Activated CD8-positive, alpha-beta memory T cell treated with anti-CD3 and anti-CD28 coated beads for 48 hours (primary cell): ENCODE data around the gene ZNF740.
A peak's percentile ranks its signal among the peaks of the same experiment; 100 is the strongest.
"Not testable (repeated sequence)": the region's sequence is repeated elsewhere in the genome, so short reads cannot be mapped to it uniquely, and the experiment has no call there.

ENCODE experiments used
- DNase-seq, 3 experiments: peaks; one replicate each; pipeline ENCODE4 v3.0.0-alpha.2; 2020; ENCODE audit warnings: low read depth in 2 of 3, low spot score in 2 of 3

Gene ZNF740

GRCh38 chr12:53172352-53172751, 8.2 kb upstream of the ZNF740 start:
- DNase-seq, result no peak

DNA sequence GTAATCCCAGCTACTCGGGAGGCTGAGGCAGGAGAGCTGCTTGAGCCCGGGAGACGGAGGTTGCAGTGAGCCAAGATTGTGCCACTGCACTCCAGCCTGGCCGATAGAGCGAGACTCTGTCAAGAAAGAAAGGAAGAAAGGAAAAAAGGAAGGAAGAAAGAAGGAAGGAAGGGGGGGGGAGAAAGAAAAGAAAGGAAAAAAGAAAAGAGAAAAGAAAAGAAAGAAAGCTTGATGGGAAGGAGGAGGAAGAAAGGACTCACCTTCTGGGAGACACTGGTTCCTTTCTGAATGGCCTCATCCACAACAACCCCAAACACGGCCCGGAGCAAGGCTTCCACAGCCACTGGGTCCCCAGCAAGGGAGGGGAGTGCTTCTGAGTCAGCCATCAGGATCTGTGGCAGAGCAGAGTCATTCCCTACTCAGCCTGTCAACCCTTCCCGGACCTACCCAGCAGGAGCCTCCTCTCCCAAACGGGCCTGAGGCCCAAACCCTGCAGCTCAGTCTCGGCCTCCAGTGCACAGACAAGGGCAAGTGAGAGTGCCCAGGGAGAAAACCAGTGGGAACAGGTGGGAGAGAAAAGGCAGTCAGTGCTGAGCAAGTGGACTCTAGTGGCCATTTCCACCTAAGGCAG, 7.3 kb upstream of the ZNF740 start:
- DNase-seq, result no peak

DNA sequence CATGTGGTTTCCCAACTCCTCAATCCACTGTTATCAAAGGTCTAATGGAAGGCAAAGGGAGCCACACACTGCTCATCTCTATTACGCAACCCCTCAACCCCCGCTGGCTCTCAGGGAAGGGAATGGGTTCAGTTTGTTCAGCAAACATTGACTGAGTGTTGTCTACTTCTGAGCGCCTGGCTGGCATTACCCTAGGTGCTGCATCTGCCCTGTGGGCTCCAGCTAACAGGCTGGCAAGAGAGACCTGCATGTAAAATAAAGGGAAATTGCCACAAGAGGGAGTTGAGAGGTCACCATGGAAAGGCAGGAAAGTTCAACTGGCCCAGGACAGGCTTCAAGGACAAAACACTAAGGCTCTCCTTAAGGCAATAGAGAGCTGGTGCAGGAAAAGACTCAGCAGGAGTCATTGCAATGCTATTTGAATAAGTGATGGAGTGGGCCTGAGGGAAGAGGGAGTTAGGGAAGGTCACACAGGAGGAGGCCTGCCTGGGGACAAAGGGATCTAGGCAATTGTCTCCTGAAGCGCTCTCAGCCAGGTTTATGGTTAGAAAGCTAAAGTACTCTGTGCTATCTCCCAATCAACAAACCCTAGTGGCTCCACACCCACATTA, 5.5 kb upstream of the ZNF740 start:
- no peak for DNase-seq

DNA sequence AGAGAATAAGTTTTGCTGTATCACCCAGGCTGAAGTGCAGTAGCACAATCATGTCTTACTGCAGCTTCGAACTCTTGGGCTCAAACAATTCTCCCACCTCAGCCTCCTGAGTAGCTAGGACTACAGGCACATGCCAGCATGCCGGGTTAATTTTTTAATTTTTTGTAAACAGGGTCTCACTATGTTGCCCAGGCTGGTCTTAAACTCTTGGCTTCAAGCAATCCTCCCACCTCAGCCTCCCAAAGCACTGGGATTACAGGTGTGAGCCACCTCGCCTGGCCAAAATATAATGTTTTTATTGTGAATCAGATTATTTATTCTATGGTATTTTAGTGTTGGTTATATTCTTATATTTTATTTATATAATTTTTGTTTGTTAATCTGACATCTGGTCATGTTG, 3.8 kb upstream of the ZNF740 start:
- no peak for DNase-seq

GRCh38 chr12:53177447-53177846, 3.1 kb upstream of the ZNF740 start:
- DNase-seq, result not testable (repeated sequence)

GRCh38 chr12:53178803-53179202, 1.7 kb upstream of the ZNF740 start:
- not testable (repeated sequence) for DNase-seq

DNA sequence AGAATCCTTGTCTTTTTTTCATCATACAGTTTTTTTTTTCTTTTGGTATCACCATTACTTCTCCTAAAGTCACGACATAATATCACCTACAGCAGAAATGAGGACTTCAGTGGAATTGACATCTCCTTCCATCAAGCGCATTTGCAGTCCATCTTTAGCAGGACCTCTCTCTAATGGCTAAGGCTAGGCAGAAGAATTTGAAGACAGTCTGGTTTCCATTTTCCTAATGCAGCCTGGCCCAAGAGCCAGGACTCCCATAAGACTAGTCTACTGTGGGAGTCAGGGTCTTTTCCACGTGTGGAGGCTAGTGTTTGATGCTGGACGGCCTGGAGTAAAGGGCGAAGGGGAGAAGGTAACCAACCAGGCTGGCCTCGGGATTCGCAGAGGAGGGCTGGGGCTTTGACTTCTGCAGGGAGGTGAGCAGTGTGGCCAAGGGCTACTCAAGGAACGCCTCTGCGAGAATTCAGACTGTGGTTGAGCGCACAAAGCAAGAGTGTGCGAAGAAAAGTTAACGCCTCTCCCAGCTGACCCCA, 769 bp upstream of the ZNF740 start:
- no peak for DNase-seq

DNA sequence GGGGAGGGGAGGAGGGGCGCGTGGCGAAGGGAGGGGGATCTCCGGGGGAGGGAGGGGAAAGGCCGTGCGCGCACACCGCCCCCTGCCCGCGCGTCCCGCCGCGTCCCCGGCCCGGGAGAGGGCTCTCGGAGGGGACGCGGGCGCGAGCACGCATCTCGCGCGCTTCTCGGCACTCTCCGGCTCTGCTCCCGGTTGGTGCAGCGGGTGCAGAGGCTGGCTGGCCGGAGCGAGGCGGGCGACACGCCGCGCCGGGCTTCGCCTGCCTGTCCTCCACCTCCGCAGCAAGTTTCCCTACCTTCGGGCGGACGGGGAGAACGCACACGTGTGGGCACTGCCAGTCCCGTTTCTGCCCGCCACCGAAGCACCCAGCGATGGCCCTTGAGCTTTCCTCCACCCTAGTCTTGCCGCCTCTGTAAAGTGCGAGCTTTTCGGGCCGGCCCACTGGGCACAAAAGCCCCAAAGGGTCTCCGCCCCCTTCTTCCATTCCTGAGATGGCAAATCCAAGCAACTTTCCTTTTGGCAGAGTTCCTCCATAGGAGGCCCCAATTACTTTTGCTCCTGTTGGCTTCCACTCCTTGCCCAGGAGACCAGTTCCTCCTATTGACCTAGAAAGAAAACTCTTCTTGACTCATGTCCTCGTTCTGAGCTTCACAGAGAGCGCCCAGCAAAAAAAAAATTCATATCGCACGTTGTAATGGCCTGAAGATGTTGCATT, 566 bp downstream of the ZNF740 start:
- DNase-seq, result peak in 2 of 3 experiments; percentile 47 to 59

DNA sequence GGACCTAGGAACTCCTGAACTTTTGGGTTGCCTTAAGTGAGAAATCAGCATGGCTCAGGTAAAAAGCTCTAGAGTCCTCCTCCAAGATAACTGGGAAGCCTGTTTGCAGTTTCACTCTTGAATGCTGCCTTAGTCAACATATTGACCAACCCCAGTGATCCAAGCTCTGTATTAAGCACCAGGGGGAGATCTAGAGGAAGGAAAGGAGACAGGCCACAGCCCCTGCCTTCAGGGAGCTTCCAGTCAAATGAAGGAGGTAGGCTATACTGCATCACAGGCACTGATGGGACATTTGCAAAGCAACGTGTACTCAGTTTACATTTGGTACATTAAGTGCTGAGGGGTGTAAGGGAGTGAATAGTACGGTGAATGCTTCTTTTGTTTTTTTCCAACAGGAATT, 1.4 kb downstream of the ZNF740 start:
- no peak for DNase-seq

GRCh38 chr12:53182903-53183302, 2.4 kb downstream of the ZNF740 start:
- no peak for DNase-seq

DNA sequence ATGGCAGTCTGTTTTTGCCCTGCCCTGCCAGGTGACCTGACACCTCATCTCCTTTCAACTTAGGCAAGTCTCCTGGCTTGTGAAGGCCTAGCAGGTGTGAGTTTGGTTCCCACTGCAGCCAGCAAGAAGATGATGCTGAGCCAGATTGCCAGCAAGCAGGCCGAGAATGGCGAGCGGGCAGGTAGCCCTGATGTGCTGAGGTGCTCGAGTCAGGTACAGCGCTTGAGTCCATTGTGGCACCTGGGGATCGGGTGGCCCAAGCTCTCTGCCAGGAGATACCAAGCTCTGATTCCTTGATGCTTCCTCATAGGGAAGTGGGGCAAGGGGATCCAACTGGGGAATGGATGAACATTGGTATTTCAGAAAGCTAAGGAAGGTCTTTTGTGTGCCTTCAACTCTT, 4.3 kb downstream of the ZNF740 start:
- no peak for DNase-seq

DNA sequence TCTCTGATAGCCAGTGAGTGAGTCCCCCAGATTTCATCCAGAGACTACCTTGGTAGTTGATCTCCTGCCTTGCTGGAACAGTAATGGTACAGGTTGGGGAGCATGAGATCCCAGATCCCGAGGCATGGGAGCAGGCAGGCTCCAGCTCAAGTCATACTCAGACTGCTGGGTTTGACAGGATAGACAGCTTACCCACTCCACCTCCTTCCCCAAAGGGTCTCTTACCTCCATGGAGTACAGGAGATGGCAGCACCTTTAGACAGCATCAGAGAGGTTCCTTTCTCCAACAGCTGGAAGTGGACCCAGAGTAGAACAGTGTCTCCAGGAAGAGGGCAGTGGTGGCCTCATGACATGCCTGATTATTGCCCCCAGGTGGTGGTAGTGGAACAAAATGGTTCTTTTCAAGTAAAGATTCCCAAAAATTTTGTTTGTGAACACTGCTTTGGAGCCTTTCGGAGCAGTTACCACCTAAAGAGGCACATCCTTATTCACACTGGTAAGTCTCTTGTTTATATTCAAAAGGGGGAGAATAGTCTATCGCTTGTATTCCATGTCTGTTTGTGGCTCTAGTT, 5.1 kb downstream of the ZNF740 start:
- no peak for DNase-seq

DNA sequence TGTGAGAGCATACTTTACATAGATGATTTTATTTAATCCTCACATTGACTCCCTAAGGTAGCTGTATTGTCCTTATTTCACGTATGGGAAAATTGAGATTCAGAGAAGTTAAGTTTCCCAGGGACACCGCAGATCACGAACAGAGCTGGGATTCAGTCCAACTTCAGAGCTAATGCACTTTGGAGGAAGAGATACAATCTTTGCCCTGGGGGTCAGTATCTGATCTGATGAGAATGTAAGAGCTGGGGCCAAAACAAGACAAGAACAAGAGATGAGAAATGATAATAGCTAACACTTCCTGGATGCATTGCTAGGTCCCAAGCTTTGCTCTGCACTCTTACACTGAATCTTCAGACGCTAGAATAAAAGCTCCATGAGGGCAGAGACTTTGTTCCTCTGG, 6.2 kb downstream of the ZNF740 start:
- DNase-seq, result no peak

DNA sequence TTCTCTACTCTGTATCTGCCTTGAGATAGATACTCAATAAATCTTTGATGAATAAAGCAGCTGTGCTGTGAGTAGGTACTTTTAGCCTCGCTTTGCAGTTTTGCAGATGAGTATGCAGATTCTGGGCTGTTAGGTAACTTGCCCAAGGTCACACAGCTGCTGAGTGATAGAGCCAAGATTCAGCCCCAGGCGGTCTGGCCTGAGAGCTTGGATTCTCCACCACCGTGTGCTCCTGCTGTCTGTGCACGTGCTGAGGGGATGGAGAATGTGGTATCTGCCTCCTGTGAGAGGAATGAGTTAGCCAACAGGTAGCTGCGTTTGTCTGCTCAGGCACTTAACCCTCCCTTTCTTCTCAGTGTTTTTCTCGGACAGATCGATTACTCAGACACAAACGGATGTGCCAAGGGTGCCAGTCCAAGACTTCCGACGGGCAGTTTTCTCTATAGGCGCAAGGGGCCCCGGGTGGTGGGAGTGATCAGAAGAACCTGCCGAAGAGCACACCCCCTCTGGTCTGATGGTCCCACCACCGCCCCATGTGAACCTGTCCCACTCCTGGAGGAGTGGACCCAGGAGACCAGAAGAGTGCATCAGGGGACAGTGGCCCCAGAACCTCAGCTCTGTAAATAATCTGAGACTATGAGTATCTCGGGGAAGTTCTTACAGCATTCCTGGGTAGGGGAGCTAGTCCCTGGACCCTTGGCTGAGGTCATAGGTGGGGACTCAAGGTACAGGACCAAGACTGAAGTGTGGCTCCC, 6.8 kb downstream of the ZNF740 start:
- DNase-seq, result no peak

- no peak for DNase-seq
These were observed 9.7 kb downstream of the ZNF740 start for GRCh38 chr12:53190108-53190729.

- no peak for DNase-seq
These were observed 10.8 kb downstream of the ZNF740 start for GRCh38 chr12:53191096-53191884.

GRCh38 chr12:53191885-53192530, 11.5 kb downstream of the ZNF740 start:
- no peak for DNase-seq

- no peak for DNase-seq
These were observed 12.1 kb downstream of the ZNF740 start for GRCh38 chr12:53192531-53193021.

DNA sequence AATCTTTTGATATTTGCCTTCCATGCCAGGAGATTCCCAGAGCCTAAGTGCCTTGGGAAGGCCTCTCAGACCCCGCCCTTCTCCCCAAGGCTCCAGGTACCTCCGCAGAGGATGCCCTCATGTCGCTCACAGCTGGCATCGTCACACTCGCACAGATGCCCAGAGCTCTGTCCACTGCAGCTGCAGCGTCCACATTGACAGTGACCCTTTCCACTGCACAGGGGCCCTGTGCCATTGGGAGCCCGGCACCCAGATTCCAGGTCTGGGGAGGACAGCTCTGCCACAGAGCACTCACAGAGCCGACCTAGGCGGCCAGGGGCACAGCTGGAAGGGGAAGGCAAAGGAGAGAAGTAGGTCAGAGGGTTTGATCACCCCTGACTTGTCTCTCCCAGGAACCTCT, 12.5 kb downstream of the ZNF740 start:
- DNase-seq, result no peak
